ENCODE results near the gene NACA.

NACA gene

GRCh38 chr12:56721721-56722120 is 3.4 kb downstream of the NACA start:
- TF ChIP-seq CTCF (IDR thresholded peaks at IDR 0.05; ENCODE audit: low read depth, low read length, poor library complexity, severe bottlenecking), result no peak
- no peak for TF ChIP-seq EZH2phosphoT487 (IDR thresholded peaks at IDR 0.05; ENCODE audit: borderline replicate concordance, low read length)
- H3K27ac ChIP-seq (ENCODE audit: low read depth, low read length), result peak overlapping the region; percentile 50; the same call in 1 of the 2 replicates
- H3K36me3 ChIP-seq (ENCODE audit: control insufficient read depth, low read length), result peaks cover 78% of the 10 kb centered on the region
- H3K27me3 ChIP-seq (ENCODE audit: control insufficient read depth, low read length), result no peaks in the 10 kb centered on the region
- H3F3A ChIP-seq (ENCODE audit: control insufficient read depth, insufficient read depth), result peaks cover 44% of the 10 kb centered on the region
- H3K4me1 ChIP-seq (ENCODE audit: control insufficient read depth, low read length), result peaks cover 86% of the 10 kb centered on the region
- peak overlapping the region; percentile 100 for H3K4me3 ChIP-seq (ENCODE audit: low read length)
- peaks cover 84% of the 10 kb centered on the region for H3K79me2 ChIP-seq (ENCODE audit: control insufficient read depth, low read length)
- no peaks in the 10 kb centered on the region for H3K9me3 ChIP-seq (ENCODE audit: control insufficient read depth, insufficient read depth, low read length)
- no peaks in the 10 kb centered on the region for H3K9me2 ChIP-seq (replicated peaks; ENCODE audit: control insufficient read depth, low read length)
- H3K4me2 ChIP-seq (ENCODE audit: low read length), result peak overlapping the region; percentile 97
- H4K20me1 ChIP-seq (ENCODE audit: control insufficient read depth, insufficient read depth, low read depth, low read length), result peaks cover 54% of the 10 kb centered on the region

- Histone ChIP-seq H3F3A (ENCODE audit: control insufficient read depth, insufficient read depth) (peaks cover 40% of the 10 kb centered on the region), H3K27ac (ENCODE audit: low read depth, low read length) (peak overlapping the region; percentile 50), H3K79me2 (ENCODE audit: control insufficient read depth, low read length) (peaks cover 87% of the 10 kb centered on the region), H3K9me3 (ENCODE audit: control insufficient read depth, insufficient read depth, low read length) (no peaks in the 10 kb centered on the region), H3K4me3 (ENCODE audit: low read length) (peak overlapping the region; percentile 100), H4K20me1 (ENCODE audit: control insufficient read depth, insufficient read depth, low read depth, low read length) (peaks cover 54% of the 10 kb centered on the region), H3K36me3 (ENCODE audit: control insufficient read depth, low read length) (peaks cover 83% of the 10 kb centered on the region), H3K4me2 (ENCODE audit: low read length) (peak overlapping the region; percentile 97), H3K9me2 (replicated peaks; ENCODE audit: control insufficient read depth, low read length) (no peaks in the 10 kb centered on the region), H3K27me3 (ENCODE audit: control insufficient read depth, low read length) (no peaks in the 10 kb centered on the region), H3K4me1 (ENCODE audit: control insufficient read depth, low read length) (peaks cover 86% of the 10 kb centered on the region)
- TF ChIP-seq EZH2phosphoT487 (IDR thresholded peaks at IDR 0.05; ENCODE audit: borderline replicate concordance, low read length) (no peak), CTCF (IDR thresholded peaks at IDR 0.05; ENCODE audit: low read depth, low read length, poor library complexity, severe bottlenecking) (no peak)
Measured at GRCh38 chr12:56721216-56721615, 3.9 kb downstream of the NACA start.

- Histone ChIP-seq H4K20me1 (ENCODE audit: control insufficient read depth, insufficient read depth, low read depth, low read length) (peaks cover 54% of the 10 kb centered on the region), H3K4me3 (ENCODE audit: low read length) (peak overlapping the region; percentile 100), H3K4me2 (ENCODE audit: low read length) (peak overlapping the region; percentile 97), H3K4me1 (ENCODE audit: control insufficient read depth, low read length) (peaks cover 86% of the 10 kb centered on the region), H3K9me3 (ENCODE audit: control insufficient read depth, insufficient read depth, low read length) (no peaks in the 10 kb centered on the region), H3K27ac (ENCODE audit: low read depth, low read length) (peak overlapping the region; percentile 50), H3K9me2 (replicated peaks; ENCODE audit: control insufficient read depth, low read length) (no peaks in the 10 kb centered on the region), H3K36me3 (ENCODE audit: control insufficient read depth, low read length) (peaks cover 88% of the 10 kb centered on the region), H3K79me2 (ENCODE audit: control insufficient read depth, low read length) (peaks cover 91% of the 10 kb centered on the region), H3F3A (ENCODE audit: control insufficient read depth, insufficient read depth) (peaks cover 35% of the 10 kb centered on the region), H3K27me3 (ENCODE audit: control insufficient read depth, low read length) (no peaks in the 10 kb centered on the region)
- TF ChIP-seq EZH2phosphoT487 (IDR thresholded peaks at IDR 0.05; ENCODE audit: borderline replicate concordance, low read length), result no peak
- no peak for TF ChIP-seq CTCF (IDR thresholded peaks at IDR 0.05; ENCODE audit: low read depth, low read length, poor library complexity, severe bottlenecking)
Measured at GRCh38 chr12:56720731-56721151, 4.4 kb downstream of the NACA start.
